Measurements from ENCODE around the gene ZFP91. TPM values are rescaled to one million over a fixed set of nuclear protein-coding genes. Genes with fewer than 3 reads are reported as not detected.

The ZFP91 gene
- total and polyA plus RNA-seq, 2 of the 4 experiments (the other 2 are of a cell fraction): 20.7 to 25.3 TPM

GRCh38 chr11:58636587-58636986 is 57.7 kb downstream of the ZFP91 start:
- Histone ChIP-seq H3K9me3 (ENCODE audit: control insufficient read depth, insufficient read depth, low read length) (no peaks in the 10 kb centered on the region), H3K18ac (ENCODE audit: low read depth, low read length) (no peak overlapping the region), H3K4me3 (ENCODE audit: insufficient read depth, low read depth, low read length) (no peak overlapping the region), H3K9ac (ENCODE audit: low read depth, low read length) (no peak overlapping the region), H3K23ac (ENCODE audit: low read depth, low read length) (no peak overlapping the region), H3K36me3 (ENCODE audit: control insufficient read depth, insufficient read depth, low read length) (no peaks in the 10 kb centered on the region), H4K5ac (ENCODE audit: low read depth, low read length) (no peak overlapping the region), H2BK15ac (ENCODE audit: low read depth, low read length) (no peak overlapping the region), H3K79me1 (ENCODE audit: low read depth in 1 of 2, low read length in 2 of 2) (no peaks in the 10 kb centered on the region), H2BK5ac (ENCODE audit: low read depth, low read length, poor library complexity, severe bottlenecking) (no peak overlapping the region), H4K91ac (ENCODE audit: insufficient read depth, low read depth, low read length) (no peak overlapping the region), H2AK5ac (ENCODE audit: low read depth, low read length) (no peak overlapping the region), H2BK20ac (ENCODE audit: low read depth, low read length) (no peak overlapping the region), H3K4me2 (ENCODE audit: low read depth, low read length) (no peak overlapping the region), H4K20me1 (ENCODE audit: insufficient read depth, low read length) (no peaks in the 10 kb centered on the region), H3K56ac (ENCODE audit: extremely low read depth, insufficient read depth, low read length) (no peak overlapping the region), H4K8ac (ENCODE audit: low read depth in 2 of 2, low read length in 2 of 2) (no peak overlapping the region), H2BK120ac (ENCODE audit: low read depth, low read length) (no peak overlapping the region), H3K4me1 (ENCODE audit: control insufficient read depth, insufficient read depth, low read length) (no peaks in the 10 kb centered on the region), H2AK9ac (replicated peaks; ENCODE audit: low read depth, low read length, poor library complexity) (no peak overlapping the region), H3K9me1 (ENCODE audit: insufficient read depth, low read length) (peaks cover 6% of the 10 kb centered on the region; the same call in 1 of the 2 replicates), H3K27me3 (ENCODE audit: control insufficient read depth, insufficient read depth, low read length) (peaks cover 4% of the 10 kb centered on the region; the same call in 1 of the 2 replicates), H3K27ac (ENCODE audit: insufficient read depth, low read length) (no peak overlapping the region), H3K4ac (ENCODE audit: low read depth, low read length) (no peak overlapping the region), H2AFZ (replicated peaks; ENCODE audit: low read length, poor library complexity) (no peak overlapping the region), H3K14ac (replicated peaks; ENCODE audit: low read depth, low read length) (no peak overlapping the region)
- POLR2A ChIA-PET (ENCODE audit: unreplicated experiment): no interaction called here
- DNase-seq: no peak
- TF ChIP-seq RFX5 (IDR thresholded peaks at IDR 0.05; ENCODE audit: low read depth, low read length): no peak
- no peak for TF ChIP-seq RCOR1 (IDR thresholded peaks at IDR 0.05; ENCODE audit: insufficient replicate concordance, low read length)
- TF ChIP-seq POLR2A (IDR thresholded peaks at IDR 0.05; ENCODE audit: low read depth, low read length): no peak
- no peak for TF ChIP-seq CEBPB (IDR thresholded peaks at IDR 0.05; ENCODE audit: low read depth, low read length)
- TF ChIP-seq BHLHE40 (IDR thresholded peaks at IDR 0.05; ENCODE audit: low read depth, low read length): no peak
- TF ChIP-seq MAFK (IDR thresholded peaks at IDR 0.05; ENCODE audit: low read depth, low read length): no peak
- no peak for TF ChIP-seq MAZ (IDR thresholded peaks at IDR 0.05; ENCODE audit: borderline replicate concordance, low read depth, low read length)
- TF ChIP-seq ELK1 (IDR thresholded peaks at IDR 0.05; ENCODE audit: borderline replicate concordance, low read depth, low read length): no peak
- TF ChIP-seq MXI1 (IDR thresholded peaks at IDR 0.05; ENCODE audit: borderline replicate concordance, low read depth, low read length): no peak
- TF ChIP-seq SMC3 (IDR thresholded peaks at IDR 0.05; ENCODE audit: low read depth, low read length): no peak
- no peak for TF ChIP-seq RAD21 (IDR thresholded peaks at IDR 0.05; ENCODE audit: low read length)
- no peak for TF ChIP-seq CTCF (conservative IDR thresholded peaks at IDR 0.05; ENCODE audit: low read depth, low read length)
- TF ChIP-seq CHD1 (IDR thresholded peaks at IDR 0.05; ENCODE audit: low read depth, low read length): no peak
- CTCF ChIA-PET: interaction anchor here (0.6 to 0.7 kb wide), 2 partner anchors 18 to 60 kb away, joined by 3 to 5 read pairs; no protein-coding TSS in a partner anchor
- BruUV-seq (replicated peaks): no TSS peak
- in situ Hi-C loops (cut with MboI; ENCODE audit: low sequenced_read_pairs): loop anchor here (10.0 kb wide), 1 partner anchor 268 kb away; no protein-coding TSS in a partner anchor
- no CpG with 5 or more reads among the region's 3 CpGs for WGBS, 2 experiments (ENCODE audit: extremely low coverage in 2 of 2, insufficient read length in 1 of 2)
- intact Hi-C loops (cut with micrococcal nuclease): no loop called here
- ATAC-seq (ENCODE audit: low read depth): no peak
- dilution Hi-C loops (cut with HindIII; ENCODE audit: low sequenced_read_pairs, unreplicated experiment): no loop called here
